B cell (primary cell): ENCODE measurements around the gene MEGF11. TPM values are rescaled to one million over a fixed set of nuclear protein-coding genes. Genes with fewer than 3 reads are reported as not detected.

Experiments
- ATAC-seq: fragments of 200-7000 bp; cut with Tn5 transposase; one replicate; pipeline ENCODE4 v1.10.0; 2021; ENCODE audit warnings: low read depth, mild to moderate bottlenecking, moderate number of reproducible peaks, moderate library complexity
- CTCF ChIA-PET: fragments of 350-600 bp; sonication (Branson Sonifier 250); formaldehyde crosslinking; loops from one replicate; lab custom pipeline; 2021; ENCODE audit warnings: antibody characterized with exemption, inconsistent platforms; lab: Charles Lee
- POLR2A ChIA-PET: fragments of 350-600 bp; sonication (Branson Sonifier 250); formaldehyde crosslinking; loops from one replicate; lab custom pipeline; 2021; ENCODE audit warnings: antibody characterized with exemption; lab: Charles Lee
- DNase-seq: peaks from one replicate; pipeline ENCODE4 v3.0.0; 2013
- H2AFZ ChIP-seq: 2 replicates; pipeline ENCODE4 v1.6.1; 2012; ENCODE audit warnings: mild to moderate bottlenecking, low read depth, low read length; ENCODE audit not compliant: insufficient read depth, poor library complexity, severe bottlenecking
- H3K27ac ChIP-seq, 2 donors: 1 replicate in 1 of 2; 2 replicates in 1 of 2; pipeline ENCODE4 v1.5.1; 2012 to 2013; ENCODE audit warnings: low read length in 2 of 2, mild to moderate bottlenecking in 2 of 2, moderate library complexity in 1 of 2
- H3K27me3 ChIP-seq, 4 experiments: fragments of 200-600 bp in 1 of 4; sonication (generic) in 1 of 4; replicated peaks in 1 of 4; 1 replicate in 2 of 4; 2 replicates in 2 of 4; pipeline versions ENCODE4 v1.6.1 to v1.7.0; 2013 to 2016; ENCODE audit warnings: low read length in 3 of 4, mild to moderate bottlenecking in 2 of 4, mixed read lengths in 1 of 4, moderate library complexity in 1 of 4; ENCODE audit not compliant: insufficient read depth in 4 of 4, control insufficient read depth in 3 of 4; ENCODE audit errors: control extremely low read depth in 1 of 4
- H3K36me3 ChIP-seq, 2 experiments: replicated peaks in 1 of 2; 1 replicate in 1 of 2; 2 replicates in 1 of 2; pipeline versions ENCODE4 v1.6.1 to v1.7.1; 2013; ENCODE audit warnings: low read length in 1 of 2; ENCODE audit not compliant: insufficient read depth in 2 of 2, control insufficient read depth in 1 of 2; ENCODE audit errors: control extremely low read depth in 1 of 2, extremely low read depth in 1 of 2
- H3K4me1 ChIP-seq, 2 donors: fragments of 200-600 bp in 1 of 2; sonication (generic) in 1 of 2; 1 replicate in 1 of 2; 2 replicates in 1 of 2; pipeline versions ENCODE4 v1.5.1 to v1.6.1; 2013 to 2017; ENCODE audit warnings: low read length in 2 of 2; ENCODE audit not compliant: control insufficient read depth in 2 of 2, insufficient read depth in 2 of 2
- H3K4me2 ChIP-seq: replicated peaks from 2 replicates; pipeline ENCODE3; 2012; ENCODE audit warnings: mild to moderate bottlenecking, low read depth, low read length; ENCODE audit not compliant: poor library complexity, severe bottlenecking
- H3K4me3 ChIP-seq, 5 experiments: fragments of 200-600 bp in 1 of 5; sonication (generic) in 1 of 5; 1 replicate in 3 of 5; 2 replicates in 2 of 5; pipeline versions ENCODE4 v1.5.1 to v1.7.0; 2011 to 2016; ENCODE audit warnings: low read length in 4 of 5, mild to moderate bottlenecking in 4 of 5, low read depth in 2 of 5, control low read depth in 1 of 5, moderate library complexity in 1 of 5; ENCODE audit not compliant: insufficient read depth in 1 of 5; ENCODE audit errors: control extremely low read depth in 1 of 5, extremely low read depth in 1 of 5
- H3K79me2 ChIP-seq: fragments of 200-600 bp; sonication (generic); one replicate; pipeline ENCODE4 v1.6.0; 2016; ENCODE audit warnings: low read length; ENCODE audit not compliant: control insufficient read depth, insufficient read depth
- H3K9ac ChIP-seq: fragments of 200-600 bp; sonication (generic); 2 replicates; pipeline ENCODE4 v1.6.1; 2017; ENCODE audit warnings: mild to moderate bottlenecking, low read length, moderate library complexity
- H3K9me3 ChIP-seq, 3 donors: one replicate each; pipeline versions ENCODE4 v1.6.1 to v1.7.1; 2013; ENCODE audit warnings: low read length in 2 of 3; ENCODE audit not compliant: control insufficient read depth in 2 of 3, insufficient read depth in 1 of 3; ENCODE audit errors: control extremely low read depth in 1 of 3
- H4K20me1 ChIP-seq: 2 replicates; pipeline ENCODE4 v1.6.0; 2012; ENCODE audit warnings: mild to moderate bottlenecking, low read length; ENCODE audit not compliant: insufficient read depth, control insufficient read depth, poor library complexity, severe bottlenecking
- H3K27ac Mint-ChIP-seq: one replicate; pipeline ENCODE4 v1.8.0; 2021; ENCODE audit warnings: mixed read lengths
- H3K27me3 Mint-ChIP-seq: one replicate; pipeline ENCODE4 v1.8.0; 2021; ENCODE audit warnings: mixed read lengths
- H3K4me1 Mint-ChIP-seq: one replicate; pipeline ENCODE4 v1.8.0; 2021; ENCODE audit warnings: mixed read lengths
- H3K4me3 Mint-ChIP-seq: one replicate; pipeline ENCODE4 v1.8.0; 2021; ENCODE audit warnings: mixed read lengths
- H3K9me3 Mint-ChIP-seq: one replicate; pipeline ENCODE4 v1.8.0; 2022; ENCODE audit warnings: mixed read lengths; ENCODE audit not compliant: insufficient read depth
- EZH2 ChIP-seq: IDR thresholded peaks from 2 replicates; pipeline ENCODE4 v1.6.1; 2012; ENCODE audit warnings: borderline replicate concordance, low read depth, mild to moderate bottlenecking, moderate library complexity, low read length; ENCODE audit not compliant: insufficient read depth, poor library complexity, severe bottlenecking
- WGBS: methylation state at CpG from one replicate; pipeline ENCODE4 v1.1.5; 2013; ENCODE audit warnings: missing lambda C conversion rate; ENCODE audit not compliant: insufficient coverage; 5-methylcytosine and 5-hydroxymethylcytosine counted together
- intact Hi-C: fragments of 100-400 bp; cut with micrococcal nuclease; formaldehyde crosslinking; loops from one replicate; pipeline ENCODE4 v1.10.0; 2022
- polyA plus RNA-seq: library from polyadenylated mRNA; depleted of rRNA; stranded (reverse); fragments of >200 nt; gene quantifications from 2 replicates; pipeline ENCODE4 v1.2.3, GENCODE V29; 2012
- total RNA-seq, 2 donors: library from RNA; stranded (reverse); fragments of 120-200 nt in 1 of 2; gene quantifications; 1 replicate in 1 of 2; 2 replicates in 1 of 2; pipeline versions ENCODE4 v1.2.3 to v1.2.4, GENCODE V29; 2013 to 2022
- TF ChIP-seq, protein P1 (sequence below): fragments of 200-600 bp; IDR thresholded peaks from one replicate; pipeline ENCODE4 v1.8.0; 2022; ENCODE audit warnings: antibody characterized with exemption, mild to moderate bottlenecking

MEGF11 gene
- total and polyA plus RNA-seq, 2 donors (not counting 1 experiment from before 2014, with no cell fraction given) = 0.04 to 0.34 TPM

DNA sequence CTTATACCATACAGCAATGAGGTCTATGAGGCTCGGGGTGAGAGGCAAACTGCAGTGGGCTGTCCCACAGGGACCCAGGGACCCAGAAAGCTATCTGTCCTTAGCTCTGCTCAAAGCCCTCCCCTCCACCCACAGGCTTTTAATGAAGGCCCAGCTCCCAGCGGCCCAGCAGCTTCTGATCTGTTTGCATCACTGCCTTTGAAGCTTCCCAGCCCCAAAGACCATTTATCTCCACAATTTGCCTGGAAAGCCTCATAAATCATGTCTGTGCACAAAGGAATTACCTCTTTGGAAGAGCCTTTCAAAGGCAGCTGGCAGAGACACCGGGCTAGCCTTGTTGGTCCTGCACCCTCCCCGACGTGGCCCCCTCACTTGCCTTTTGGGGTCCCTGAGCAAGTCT is 260.3 kb downstream of the MEGF11 start:
- H2AFZ ChIP-seq = no peak overlapping the region
- H3K4me2 ChIP-seq = no peak overlapping the region
- no peak overlapping the region for H3K9ac ChIP-seq
- intact Hi-C loops = no loop called here
- Mint-ChIP-seq H3K27ac (no peak overlapping the region), H3K4me3 (no peak overlapping the region), H3K4me1 (no peaks in the 10 kb centered on the region), H3K27me3 (peaks cover 51% of the 10 kb centered on the region), H3K9me3 (no peaks in the 10 kb centered on the region)
- 34% methylated on average over 5 of the region's 5 CpGs for WGBS
- no peak for DNase-seq
- H3K36me3 ChIP-seq = no peaks in the 10 kb centered on the region
- no peak for TF ChIP-seq EZH2
- TF ChIP-seq, protein P1, sequence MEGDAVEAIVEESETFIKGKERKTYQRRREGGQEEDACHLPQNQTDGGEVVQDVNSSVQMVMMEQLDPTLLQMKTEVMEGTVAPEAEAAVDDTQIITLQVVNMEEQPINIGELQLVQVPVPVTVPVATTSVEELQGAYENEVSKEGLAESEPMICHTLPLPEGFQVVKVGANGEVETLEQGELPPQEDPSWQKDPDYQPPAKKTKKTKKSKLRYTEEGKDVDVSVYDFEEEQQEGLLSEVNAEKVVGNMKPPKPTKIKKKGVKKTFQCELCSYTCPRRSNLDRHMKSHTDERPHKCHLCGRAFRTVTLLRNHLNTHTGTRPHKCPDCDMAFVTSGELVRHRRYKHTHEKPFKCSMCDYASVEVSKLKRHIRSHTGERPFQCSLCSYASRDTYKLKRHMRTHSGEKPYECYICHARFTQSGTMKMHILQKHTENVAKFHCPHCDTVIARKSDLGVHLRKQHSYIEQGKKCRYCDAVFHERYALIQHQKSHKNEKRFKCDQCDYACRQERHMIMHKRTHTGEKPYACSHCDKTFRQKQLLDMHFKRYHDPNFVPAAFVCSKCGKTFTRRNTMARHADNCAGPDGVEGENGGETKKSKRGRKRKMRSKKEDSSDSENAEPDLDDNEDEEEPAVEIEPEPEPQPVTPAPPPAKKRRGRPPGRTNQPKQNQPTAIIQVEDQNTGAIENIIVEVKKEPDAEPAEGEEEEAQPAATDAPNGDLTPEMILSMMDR = no peak
- ATAC-seq = no peak
- no peak overlapping the region for H3K4me3 ChIP-seq
- POLR2A ChIA-PET = no interaction called here
- H3K27ac ChIP-seq = no peak overlapping the region
- H4K20me1 ChIP-seq = no peaks in the 10 kb centered on the region
- H3K4me1 ChIP-seq = no peaks in the 10 kb centered on the region
- CTCF ChIA-PET = no interaction called here
- H3K27me3 ChIP-seq = peaks cover 0 to 14% (median 2%) of the 10 kb centered on the region in 4 experiments
- H3K9me3 ChIP-seq = no peaks in the 10 kb centered on the region
- H3K79me2 ChIP-seq = no peaks in the 10 kb centered on the region

DNA sequence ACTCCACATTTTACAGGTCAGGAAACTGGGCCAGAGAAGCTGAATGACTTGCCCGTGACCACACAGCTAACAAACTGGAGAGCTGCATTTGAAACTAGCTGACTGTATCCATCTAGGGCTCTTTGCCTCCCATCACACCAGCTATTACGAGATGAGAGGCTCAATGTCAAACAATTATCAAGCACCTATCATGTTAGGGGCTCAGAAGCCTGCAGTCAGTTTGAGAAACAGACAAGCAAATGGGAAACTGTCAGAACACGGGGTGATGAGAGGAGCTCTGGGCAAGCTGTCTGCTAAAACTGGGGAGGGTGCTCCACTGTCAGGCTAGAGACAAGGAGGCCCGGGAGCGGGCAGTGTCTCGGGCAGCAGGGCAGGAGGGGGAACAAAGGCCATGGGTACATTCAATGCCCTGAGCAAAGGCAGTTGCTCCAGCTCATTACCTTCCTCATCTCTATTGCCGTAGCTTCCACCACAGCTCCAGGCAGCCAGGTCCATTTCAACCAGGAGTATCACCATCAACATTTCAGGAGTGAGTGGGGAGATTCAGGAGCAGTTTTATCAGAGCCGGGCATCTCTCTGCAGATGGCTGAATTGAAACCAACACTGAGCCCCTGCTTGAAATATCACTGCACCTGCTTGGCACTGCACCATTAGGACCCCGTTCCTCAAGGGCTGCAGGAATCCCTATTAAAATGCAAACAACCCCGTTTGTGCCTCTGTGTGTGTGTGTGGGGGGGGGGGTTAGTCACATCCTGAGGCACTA is 261.6 kb downstream of the MEGF11 start:
- Histone ChIP-seq H4K20me1 (no peaks in the 10 kb centered on the region), H2AFZ (no peak overlapping the region), H3K4me2 (no peak overlapping the region), H3K9me3 (no peaks in the 10 kb centered on the region), H3K79me2 (no peaks in the 10 kb centered on the region), H3K27ac (no peak overlapping the region), H3K27me3 (peaks cover 0 to 12% (median 2%) of the 10 kb centered on the region in 4 experiments), H3K36me3 (no peaks in the 10 kb centered on the region), H3K4me3 (no peak overlapping the region), H3K4me1 (no peaks in the 10 kb centered on the region), H3K9ac (no peak overlapping the region)
- ChIA-PET CTCF (interaction anchor here (1.3 kb wide), 1 partner anchor 9 kb away, joined by 4 read pairs; no protein-coding TSS in a partner anchor), POLR2A (no interaction called here)
- Mint-ChIP-seq H3K4me3 (no peak overlapping the region), H3K4me1 (no peaks in the 10 kb centered on the region), H3K27ac (no peak overlapping the region), H3K9me3 (no peaks in the 10 kb centered on the region), H3K27me3 (peaks cover 52% of the 10 kb centered on the region)
- DNase-seq = no peak
- WGBS = 81% methylated on average over 7 of the region's 10 CpGs
- TF ChIP-seq, protein P1 = no peak
- no peak for TF ChIP-seq EZH2
- no peak for ATAC-seq
- intact Hi-C loops = no loop called here
